Stimulated activated CD4-positive, alpha-beta T cell treated with anti-CD3 and anti-CD28 coated beads, TNF-alpha, amount 100 ng/mL, for 1 hour (primary cell): ENCODE data around the gene SNCB.
"Not testable (repeated sequence)": the region's sequence is repeated elsewhere in the genome, so short reads cannot be mapped to it uniquely, and the experiment has no call there.

Experiments used
- DNase-seq, 3 donors: peaks; one replicate each; pipeline ENCODE4 v3.0.0-alpha.2; 2020; ENCODE audit warnings: low read depth in 3 of 3, low spot score in 1 of 3

Gene SNCB

DNA sequence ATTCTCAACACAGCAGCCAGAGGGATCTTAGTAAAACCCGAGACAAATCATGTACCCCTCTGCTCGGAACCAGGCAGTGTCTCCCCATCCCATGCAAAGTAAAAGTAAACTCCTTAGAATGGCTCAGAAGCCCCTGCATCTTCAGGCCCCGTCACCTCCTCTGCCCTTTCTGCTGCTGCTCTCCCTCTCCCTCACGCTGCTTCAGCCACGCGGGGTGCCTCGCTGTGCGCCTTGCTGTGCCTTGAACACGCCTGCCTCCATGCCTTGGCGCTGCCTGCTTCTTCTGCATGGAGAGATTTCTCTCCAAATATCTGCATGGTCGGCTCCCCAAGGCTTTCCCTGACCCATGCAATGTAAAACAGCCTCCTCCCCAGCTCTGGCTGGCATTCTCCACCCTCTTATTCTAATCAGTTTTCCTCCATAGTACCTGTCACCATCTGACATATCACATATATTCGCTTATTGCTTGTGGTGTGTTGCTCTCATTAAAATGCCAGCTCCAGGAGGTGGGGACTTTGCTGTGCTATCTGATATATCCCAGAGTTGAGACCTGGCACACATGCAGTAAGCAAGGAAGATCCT lies 28.3 kb downstream of the SNCB start:
- DNase-seq: no peak

DNA sequence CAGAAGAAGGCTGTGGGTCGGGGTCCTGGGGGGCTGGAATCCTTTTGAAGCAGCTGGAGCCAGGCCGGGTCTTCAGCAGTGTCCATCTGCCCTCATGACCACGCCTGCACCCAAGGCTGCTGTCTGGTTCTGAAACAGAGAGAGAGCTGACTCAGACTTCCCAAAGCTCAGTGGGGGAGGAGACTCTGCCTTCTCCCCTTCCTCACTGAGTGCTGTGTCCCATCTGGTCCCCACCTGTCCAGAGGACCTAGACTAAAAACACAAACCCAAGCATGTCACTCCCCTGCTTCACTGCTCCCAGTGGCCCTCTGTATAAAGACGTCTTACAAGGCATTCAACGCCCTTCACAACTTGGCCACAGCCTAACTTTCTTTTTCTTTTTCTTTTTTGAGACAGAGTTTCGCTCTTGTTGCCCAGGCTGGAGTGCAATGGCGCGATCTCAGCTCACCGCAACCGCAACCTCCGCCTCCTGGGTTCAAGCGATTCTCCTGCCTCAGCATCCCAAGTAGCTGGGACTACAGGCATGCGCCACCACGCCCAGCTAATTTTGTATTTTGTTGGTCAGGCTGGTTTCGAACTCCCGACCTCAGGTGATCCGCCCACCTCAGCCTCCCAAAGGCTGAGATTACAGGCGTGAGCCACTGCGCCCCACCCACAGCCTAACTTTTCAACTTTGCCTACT lies 30.4 kb downstream of the SNCB start:
- DNase-seq: not testable (repeated sequence)

GRCh38 chr5:176597417-176598389 lies 32.6 kb downstream of the SNCB start:
- no peak for DNase-seq

DNA sequence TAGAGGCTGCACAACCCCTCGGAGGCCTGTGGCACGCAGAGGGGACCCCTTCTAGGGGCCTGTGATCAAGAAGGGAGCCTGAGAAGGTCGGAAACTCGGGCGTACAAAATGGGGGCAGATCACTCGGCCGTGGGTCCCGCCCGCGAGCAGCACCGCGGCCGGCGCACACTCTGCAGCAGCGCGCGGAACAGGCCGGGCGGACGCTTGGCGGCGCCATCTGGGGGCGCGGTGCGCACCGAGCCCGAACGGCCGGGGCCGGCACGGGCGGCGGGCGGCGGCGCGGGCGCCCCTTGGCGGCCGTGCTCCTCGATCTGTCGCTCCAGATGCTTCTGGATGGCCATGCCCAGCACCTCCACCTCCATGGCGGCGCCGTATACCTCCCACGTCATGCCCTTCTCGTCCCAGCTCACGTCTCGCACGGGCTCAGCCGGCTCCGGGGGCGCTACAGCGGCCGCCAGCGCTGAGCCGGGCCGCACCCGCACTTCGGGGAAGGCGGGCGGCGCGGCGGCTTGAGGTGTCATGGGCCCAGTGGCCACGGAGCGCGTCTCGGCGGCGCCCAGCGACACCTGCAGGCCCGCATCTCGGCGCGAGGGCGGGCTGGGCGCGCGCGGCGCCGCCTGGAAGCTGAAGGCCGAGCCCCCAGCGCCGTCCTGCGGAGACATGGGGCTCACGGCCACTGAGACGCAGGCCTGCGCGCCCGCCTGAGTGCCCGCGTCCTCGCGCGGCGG lies 33.5 kb downstream of the SNCB start:
- peak in 2 of 3 donors; percentile 47 to 56 for DNase-seq

- no peak for DNase-seq
Measured at GRCh38 chr5:176596069-176596644, 34.2 kb downstream of the SNCB start.

DNA sequence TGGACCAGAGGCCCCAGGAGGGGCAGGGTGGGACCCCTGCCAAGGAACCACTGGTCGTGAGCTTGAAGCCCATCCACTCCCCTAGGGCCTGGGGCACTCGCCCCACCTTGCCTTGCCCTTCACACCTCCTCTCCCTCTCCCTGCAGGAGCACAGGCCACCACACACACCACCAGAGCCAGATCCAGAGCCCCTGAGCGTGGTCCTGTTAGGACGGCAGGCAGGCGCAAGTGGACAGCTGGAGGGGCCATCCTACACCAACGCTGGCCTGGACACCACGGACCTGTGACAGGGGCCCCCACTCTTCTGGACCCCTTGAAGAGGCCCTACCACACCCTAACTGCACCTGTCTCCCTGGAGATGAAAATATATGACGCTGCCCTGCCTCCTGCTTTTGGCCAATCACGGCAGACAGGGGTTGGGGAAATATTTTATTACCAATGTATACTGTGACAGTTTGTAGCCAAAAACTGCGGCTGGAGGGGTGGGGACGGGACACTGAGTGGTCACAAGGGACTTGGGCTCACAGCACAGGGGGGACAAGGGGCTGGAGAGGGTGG lies 34.9 kb downstream of the SNCB start:
- no peak for DNase-seq

- DNase-seq: no peak
Measured at GRCh38 chr5:176594554-176594953, 35.8 kb downstream of the SNCB start.

- DNase-seq: no peak
Measured at GRCh38 chr5:176593273-176593869, 37.0 kb downstream of the SNCB start.

GRCh38 chr5:176592573-176592972 lies 37.8 kb downstream of the SNCB start:
- DNase-seq: no peak

DNA sequence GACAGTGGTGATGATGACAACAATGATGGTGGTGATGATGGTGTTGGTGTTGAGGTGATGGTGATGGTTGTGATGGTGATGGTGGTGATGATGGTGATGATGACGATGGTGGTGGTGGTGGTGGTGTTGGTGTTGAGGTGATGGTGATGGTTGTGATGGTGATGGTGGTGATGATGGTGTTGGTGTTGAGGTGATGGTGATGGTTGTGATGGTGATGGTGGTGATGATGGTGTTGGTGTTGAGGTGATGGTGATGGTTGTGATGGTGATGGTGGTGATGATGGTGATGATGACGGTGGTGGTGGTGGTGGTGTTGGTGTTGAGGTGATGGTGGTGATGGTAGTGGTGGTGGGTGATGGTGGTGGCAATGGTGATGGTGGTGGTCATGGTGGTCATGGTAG lies 38.7 kb downstream of the SNCB start:
- DNase-seq: not testable (repeated sequence)

DNA sequence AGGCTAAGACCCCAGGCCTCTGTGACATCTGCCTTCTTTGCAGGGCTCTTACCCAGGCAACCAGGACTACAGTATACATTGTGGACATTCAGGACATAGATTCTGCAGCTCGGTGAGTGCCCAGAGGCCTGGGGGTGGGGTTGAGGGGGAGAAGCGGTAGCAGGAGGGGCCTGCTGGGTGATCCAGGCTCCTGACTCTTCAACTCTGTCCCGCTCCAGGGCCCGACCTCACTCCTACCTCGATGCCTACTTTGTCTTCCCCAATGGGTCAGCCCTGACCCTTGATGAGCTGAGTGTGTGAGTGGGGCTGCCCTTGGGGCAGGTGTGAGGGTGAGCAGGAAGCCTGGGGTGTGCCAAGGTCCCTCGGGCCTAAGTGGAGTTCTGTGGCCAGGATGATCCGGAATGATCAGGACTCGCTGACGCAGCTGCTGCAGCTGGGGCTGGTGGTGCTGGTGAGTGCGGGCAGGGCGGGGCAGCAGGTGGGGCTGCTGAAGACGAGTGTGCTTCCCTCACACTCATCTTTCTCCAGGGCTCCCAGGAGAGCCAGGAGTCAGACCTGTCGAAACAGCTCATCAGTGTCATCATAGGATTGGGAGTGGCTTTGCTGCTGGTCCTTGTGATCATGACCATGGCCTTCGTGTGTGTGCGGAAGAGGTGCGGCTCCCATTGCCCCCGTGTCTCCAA lies 40.2 kb downstream of the SNCB start:
- no peak for DNase-seq

DNA sequence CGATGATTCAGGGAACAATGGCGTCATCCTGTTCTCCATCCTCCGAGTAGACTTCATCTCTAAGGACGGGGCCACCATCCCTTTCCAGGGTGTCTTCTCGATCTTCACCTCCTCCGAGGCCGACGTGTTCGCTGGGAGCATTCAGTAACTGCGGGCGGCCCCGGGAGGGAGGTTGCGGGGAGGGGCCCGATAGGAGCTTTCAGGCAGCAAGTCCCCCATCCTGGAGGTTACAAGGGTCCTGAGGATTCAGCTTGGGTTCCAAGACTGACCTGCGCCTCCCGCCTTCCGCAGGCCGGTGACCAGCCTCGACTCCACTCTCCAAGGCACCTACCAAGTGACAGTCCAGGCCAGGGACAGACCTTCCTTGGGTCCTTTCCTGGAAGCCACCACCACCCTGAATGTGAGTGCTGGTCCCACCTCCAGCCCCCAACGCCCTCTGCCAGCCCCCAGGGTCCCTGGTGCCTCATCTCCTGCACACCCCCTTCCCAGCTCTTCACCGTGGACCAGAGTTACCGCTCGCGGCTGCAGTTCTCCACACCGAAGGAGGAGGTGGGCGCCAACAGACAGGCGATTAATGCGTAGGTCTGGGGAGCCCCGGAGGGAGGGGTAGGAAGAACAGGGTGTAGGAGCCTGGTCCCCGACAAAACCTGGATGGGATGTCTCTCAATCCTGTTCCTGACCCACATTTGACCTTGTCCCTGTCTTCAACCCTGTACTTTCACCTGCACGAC lies 41.1 kb downstream of the SNCB start:
- no peak for DNase-seq

- no peak for DNase-seq
Measured at GRCh38 chr5:176588297-176588696, 42.0 kb downstream of the SNCB start.

- no peak for DNase-seq
Measured at GRCh38 chr5:176587398-176587797, 42.9 kb downstream of the SNCB start.

GRCh38 chr5:176583076-176583475 lies 47.3 kb downstream of the SNCB start:
- no peak for DNase-seq

DNA sequence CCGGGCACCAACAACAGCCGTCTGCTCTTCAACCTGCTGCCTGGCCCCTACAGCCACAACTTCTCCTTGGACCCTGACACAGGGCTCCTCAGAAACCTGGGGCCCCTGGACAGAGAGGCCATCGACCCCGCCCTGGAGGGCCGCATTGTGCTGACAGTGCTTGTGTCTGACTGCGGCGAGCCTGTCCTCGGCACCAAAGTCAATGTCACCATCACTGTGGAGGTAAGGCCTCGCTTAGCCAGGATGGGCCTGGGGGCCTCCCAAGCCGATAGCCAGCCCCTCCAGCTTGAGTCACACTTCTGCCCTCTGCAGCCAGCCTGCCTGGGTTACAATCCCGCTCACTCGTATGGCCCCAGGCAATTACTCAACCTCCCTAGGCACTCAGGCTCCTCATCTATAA lies 49.0 kb downstream of the SNCB start:
- DNase-seq: no peak

DNA sequence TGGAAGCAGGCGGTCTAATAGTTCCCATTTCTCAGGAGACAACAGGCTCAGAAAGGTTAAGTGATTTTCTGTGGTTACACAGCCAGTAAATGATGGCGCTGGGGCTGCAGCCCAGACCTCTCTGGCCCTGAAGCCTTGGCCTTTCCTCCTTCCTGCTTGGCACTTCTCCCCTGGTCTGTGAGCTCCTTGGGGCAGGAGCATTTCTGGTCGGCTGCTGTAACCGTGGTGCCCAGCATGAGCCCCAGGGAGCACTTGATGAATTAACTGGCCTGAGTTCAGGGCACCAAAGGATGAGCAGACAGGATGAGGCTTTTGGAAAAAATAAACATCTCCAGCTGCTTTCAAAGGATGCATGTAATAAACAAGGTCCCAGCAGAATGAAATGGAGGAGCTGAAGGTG lies 51.0 kb downstream of the SNCB start:
- no peak for DNase-seq

DNA sequence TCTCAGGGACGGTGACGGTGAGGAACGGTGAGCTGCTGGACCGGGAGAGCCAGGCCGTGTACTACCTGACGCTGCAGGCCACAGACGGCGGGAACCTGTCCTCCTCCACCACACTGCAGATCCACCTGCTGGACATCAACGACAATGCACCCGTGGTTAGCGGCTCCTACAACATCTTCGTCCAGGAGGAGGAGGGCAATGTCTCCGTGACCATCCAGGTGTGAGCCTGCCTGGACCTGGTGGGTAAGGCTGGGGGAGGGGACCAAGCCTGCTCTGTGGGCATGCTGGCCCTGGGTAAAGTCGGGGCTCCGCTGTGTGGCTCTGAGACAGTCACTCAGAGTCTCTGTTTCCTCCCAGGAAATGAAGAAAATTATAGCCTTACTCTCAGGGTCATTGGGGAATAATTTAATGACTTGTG lies 51.9 kb downstream of the SNCB start:
- DNase-seq: no peak
